OCI-LY3 (cell line): Measurements from ENCODE around the gene C19orf25.

ENCODE experiments used
- CTCF ChIP-seq: fragments of 200-600, 300-600 bp; sonication (generic); IDR thresholded peaks from 2 replicates; pipeline ENCODE4 v1.5.1; 2014; ENCODE audit warnings: antibody characterized with exemption, low read length, low read depth
- EZH2phosphoT487 ChIP-seq: fragments of 200-600 bp; shearing (Covaris generic); IDR thresholded peaks from 2 replicates; pipeline ENCODE4 v1.6.1; 2018; ENCODE audit warnings: antibody characterized with exemption, mixed run types, low read depth

DNA sequence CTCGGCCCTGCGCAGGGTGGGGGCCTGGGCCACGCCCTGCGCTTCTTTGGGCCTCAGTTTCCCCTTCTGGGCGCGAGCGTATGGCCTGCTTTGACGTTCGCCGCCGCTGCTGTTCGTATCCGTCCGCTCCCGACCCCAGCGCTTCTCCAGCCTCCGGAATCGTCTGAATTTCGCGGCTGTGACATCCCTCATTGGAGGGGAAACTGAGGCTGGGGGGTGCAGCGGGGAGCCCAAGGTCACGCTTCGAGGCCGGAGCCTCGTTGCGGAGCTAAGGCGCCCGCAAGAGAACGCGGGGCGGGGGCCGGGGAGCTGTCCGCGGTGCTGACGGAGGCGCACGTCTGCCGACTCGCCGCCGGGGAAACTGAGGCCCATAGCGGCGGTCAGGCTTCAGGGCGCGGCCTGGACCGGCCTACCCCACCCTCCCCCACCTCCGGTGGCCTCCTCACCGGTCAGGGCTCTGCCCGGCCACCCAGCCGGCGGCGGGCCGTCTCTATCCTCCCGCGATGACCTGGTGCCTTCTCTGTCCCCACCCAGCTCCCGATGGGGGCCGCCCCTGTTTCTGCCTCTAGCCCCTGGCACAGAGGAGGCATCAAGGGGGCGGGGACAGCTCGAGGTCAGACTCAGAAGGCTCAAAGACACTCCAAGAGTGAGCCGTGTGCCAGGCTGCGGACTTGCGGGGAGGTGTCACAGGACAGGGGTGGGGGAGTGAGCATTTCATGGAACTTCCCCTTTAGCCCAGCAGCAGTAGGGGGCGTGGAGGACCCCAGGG is 32.1 kb downstream of the C19orf25 start:
- TF ChIP-seq CTCF (no peak), EZH2phosphoT487 (no peak)
